ENCODE measurements around the gene KCNMA1.

Gene KCNMA1

GRCh38 chr10:77269163-77269562 lies 368.4 kb downstream of the KCNMA1 start:
- Histone ChIP-seq H3K9ac (ENCODE audit: low read depth, low read length) (no peak overlapping the region), H3K27ac (ENCODE audit: low read depth, low read length) (no peak overlapping the region), H3K27me3 (ENCODE audit: insufficient read depth, low read length) (no peaks in the 10 kb centered on the region), H3K4me1 (ENCODE audit: insufficient read depth, low read length) (peaks cover 3% of the 10 kb centered on the region; the same call in 1 of the 2 replicates), H3K36me3 (ENCODE audit: insufficient read depth, low read length) (no peaks in the 10 kb centered on the region), H3K4me3 (ENCODE audit: low read length) (no peak overlapping the region), H3K9me3 (ENCODE audit: insufficient read depth, low read depth, low read length) (no peaks in the 10 kb centered on the region)

- no peaks in the 10 kb centered on the region for H3K9me3 ChIP-seq (ENCODE audit: insufficient read depth, low read depth, low read length)
- H3K4me3 ChIP-seq (ENCODE audit: low read length): no peak overlapping the region
- no peaks in the 10 kb centered on the region for H3K27me3 ChIP-seq (ENCODE audit: insufficient read depth, low read length)
- H3K36me3 ChIP-seq (ENCODE audit: insufficient read depth, low read length): no peaks in the 10 kb centered on the region
- no peak overlapping the region for H3K9ac ChIP-seq (ENCODE audit: low read depth, low read length)
- WGBS: 92% methylated on average over 4 of the region's 4 CpGs
- no peak overlapping the region for H3K27ac ChIP-seq (ENCODE audit: low read depth, low read length)
- no peaks in the 10 kb centered on the region for H3K4me1 ChIP-seq (ENCODE audit: insufficient read depth, low read length)
Measured at GRCh38 chr10:77268721-77269120, 368.9 kb downstream of the KCNMA1 start.

GRCh38 chr10:77267703-77268675 lies 369.6 kb downstream of the KCNMA1 start:
- WGBS: 92% methylated on average over 8 of the region's 8 CpGs
- Histone ChIP-seq H3K9ac (ENCODE audit: low read depth, low read length) (no peak overlapping the region), H3K27ac (ENCODE audit: low read depth, low read length) (no peak overlapping the region), H3K4me3 (ENCODE audit: low read length) (no peak overlapping the region), H3K4me1 (ENCODE audit: insufficient read depth, low read length) (no peaks in the 10 kb centered on the region), H3K27me3 (ENCODE audit: insufficient read depth, low read length) (no peaks in the 10 kb centered on the region), H3K36me3 (ENCODE audit: insufficient read depth, low read length) (no peaks in the 10 kb centered on the region), H3K9me3 (ENCODE audit: insufficient read depth, low read depth, low read length) (no peaks in the 10 kb centered on the region)

GRCh38 chr10:77266242-77266641 lies 371.4 kb downstream of the KCNMA1 start:
- 94% methylated on average over 2 of the region's 2 CpGs for WGBS
- H3K9me3 ChIP-seq (ENCODE audit: insufficient read depth, low read depth, low read length): no peaks in the 10 kb centered on the region
- H3K27ac ChIP-seq (ENCODE audit: low read depth, low read length): no peak overlapping the region
- no peak overlapping the region for H3K9ac ChIP-seq (ENCODE audit: low read depth, low read length)
- H3K36me3 ChIP-seq (ENCODE audit: insufficient read depth, low read length): no peaks in the 10 kb centered on the region
- no peaks in the 10 kb centered on the region for H3K27me3 ChIP-seq (ENCODE audit: insufficient read depth, low read length)
- H3K4me1 ChIP-seq (ENCODE audit: insufficient read depth, low read length): no peaks in the 10 kb centered on the region
- no peak overlapping the region for H3K4me3 ChIP-seq (ENCODE audit: low read length)

GRCh38 chr10:77264527-77264926 lies 373.1 kb downstream of the KCNMA1 start:
- 97% methylated on average over 3 of the region's 3 CpGs for WGBS
- H3K9ac ChIP-seq (ENCODE audit: low read depth, low read length): no peak overlapping the region
- H3K36me3 ChIP-seq (ENCODE audit: insufficient read depth, low read length): no peaks in the 10 kb centered on the region
- H3K27me3 ChIP-seq (ENCODE audit: insufficient read depth, low read length): no peaks in the 10 kb centered on the region
- H3K4me3 ChIP-seq (ENCODE audit: low read length): no peak overlapping the region
- H3K27ac ChIP-seq (ENCODE audit: low read depth, low read length): no peak overlapping the region
- H3K9me3 ChIP-seq (ENCODE audit: insufficient read depth, low read depth, low read length): no peaks in the 10 kb centered on the region
- no peaks in the 10 kb centered on the region for H3K4me1 ChIP-seq (ENCODE audit: insufficient read depth, low read length)

GRCh38 chr10:77264107-77264506 lies 373.5 kb downstream of the KCNMA1 start:
- Histone ChIP-seq H3K27ac (ENCODE audit: low read depth, low read length) (no peak overlapping the region), H3K4me1 (ENCODE audit: insufficient read depth, low read length) (no peaks in the 10 kb centered on the region), H3K9me3 (ENCODE audit: insufficient read depth, low read depth, low read length) (no peaks in the 10 kb centered on the region), H3K9ac (ENCODE audit: low read depth, low read length) (no peak overlapping the region), H3K27me3 (ENCODE audit: insufficient read depth, low read length) (no peaks in the 10 kb centered on the region), H3K4me3 (ENCODE audit: low read length) (no peak overlapping the region), H3K36me3 (ENCODE audit: insufficient read depth, low read length) (no peaks in the 10 kb centered on the region)
- WGBS: 93% methylated on average over 4 of the region's 4 CpGs

GRCh38 chr10:77263700-77264099 lies 373.9 kb downstream of the KCNMA1 start:
- H3K4me1 ChIP-seq (ENCODE audit: insufficient read depth, low read length): no peaks in the 10 kb centered on the region
- H3K9me3 ChIP-seq (ENCODE audit: insufficient read depth, low read depth, low read length): no peaks in the 10 kb centered on the region
- WGBS: 93% methylated on average over 4 of the region's 4 CpGs
- no peaks in the 10 kb centered on the region for H3K36me3 ChIP-seq (ENCODE audit: insufficient read depth, low read length)
- no peak overlapping the region for H3K27ac ChIP-seq (ENCODE audit: low read depth, low read length)
- H3K27me3 ChIP-seq (ENCODE audit: insufficient read depth, low read length): no peaks in the 10 kb centered on the region
- H3K4me3 ChIP-seq (ENCODE audit: low read length): no peak overlapping the region
- no peak overlapping the region for H3K9ac ChIP-seq (ENCODE audit: low read depth, low read length)

- no peaks in the 10 kb centered on the region for H3K36me3 ChIP-seq (ENCODE audit: insufficient read depth, low read length)
- H3K9ac ChIP-seq (ENCODE audit: low read depth, low read length): no peak overlapping the region
- 90% methylated on average over 3 of the region's 3 CpGs for WGBS
- H3K27me3 ChIP-seq (ENCODE audit: insufficient read depth, low read length): no peaks in the 10 kb centered on the region
- no peaks in the 10 kb centered on the region for H3K9me3 ChIP-seq (ENCODE audit: insufficient read depth, low read depth, low read length)
- H3K4me3 ChIP-seq (ENCODE audit: low read length): no peak overlapping the region
- no peak overlapping the region for H3K27ac ChIP-seq (ENCODE audit: low read depth, low read length)
- no peaks in the 10 kb centered on the region for H3K4me1 ChIP-seq (ENCODE audit: insufficient read depth, low read length)
Measured at GRCh38 chr10:77261146-77261545, 376.5 kb downstream of the KCNMA1 start.

GRCh38 chr10:77259171-77259874 lies 378.3 kb downstream of the KCNMA1 start:
- WGBS: 91% methylated on average over 4 of the region's 4 CpGs
- H3K27me3 ChIP-seq (ENCODE audit: insufficient read depth, low read length): no peaks in the 10 kb centered on the region
- H3K4me3 ChIP-seq (ENCODE audit: low read length): no peak overlapping the region
- H3K9me3 ChIP-seq (ENCODE audit: insufficient read depth, low read depth, low read length): no peaks in the 10 kb centered on the region
- H3K27ac ChIP-seq (ENCODE audit: low read depth, low read length): no peak overlapping the region
- H3K4me1 ChIP-seq (ENCODE audit: insufficient read depth, low read length): no peaks in the 10 kb centered on the region
- H3K9ac ChIP-seq (ENCODE audit: low read depth, low read length): no peak overlapping the region
- no peaks in the 10 kb centered on the region for H3K36me3 ChIP-seq (ENCODE audit: insufficient read depth, low read length)

- Histone ChIP-seq H3K9ac (ENCODE audit: low read depth, low read length) (no peak overlapping the region), H3K36me3 (ENCODE audit: insufficient read depth, low read length) (no peaks in the 10 kb centered on the region), H3K9me3 (ENCODE audit: insufficient read depth, low read depth, low read length) (no peaks in the 10 kb centered on the region), H3K27me3 (ENCODE audit: insufficient read depth, low read length) (no peaks in the 10 kb centered on the region), H3K27ac (ENCODE audit: low read depth, low read length) (no peak overlapping the region), H3K4me3 (ENCODE audit: low read length) (no peak overlapping the region), H3K4me1 (ENCODE audit: insufficient read depth, low read length) (no peaks in the 10 kb centered on the region)
- WGBS: 100% methylated on average over 2 of the region's 2 CpGs
Measured at GRCh38 chr10:77256346-77256745, 381.3 kb downstream of the KCNMA1 start.

- Histone ChIP-seq H3K27me3 (ENCODE audit: insufficient read depth, low read length) (no peaks in the 10 kb centered on the region), H3K36me3 (ENCODE audit: insufficient read depth, low read length) (no peaks in the 10 kb centered on the region), H3K9ac (ENCODE audit: low read depth, low read length) (no peak overlapping the region), H3K4me1 (ENCODE audit: insufficient read depth, low read length) (no peaks in the 10 kb centered on the region), H3K27ac (ENCODE audit: low read depth, low read length) (no peak overlapping the region), H3K9me3 (ENCODE audit: insufficient read depth, low read depth, low read length) (no peaks in the 10 kb centered on the region), H3K4me3 (ENCODE audit: low read length) (no peak overlapping the region)
- WGBS: 91% methylated on average over 4 of the region's 4 CpGs
Measured at GRCh38 chr10:77253556-77254064, 384.0 kb downstream of the KCNMA1 start.

Data from HUES64 (cell line).